NCI-H510A treated with DMSO at 0.1 percent for 48 hours (cell line): ENCODE data around the gene VSIG10.
"Not testable (repeated sequence)": the region's sequence is repeated elsewhere in the genome, so short reads cannot be mapped to it uniquely, and the experiment has no call there.

Experiments used
- DNase-seq: peaks from one replicate; lab custom pipeline; 2025; lab: John Stamatoyannopoulos, UW

The VSIG10 gene

GRCh38 chr12:118103601-118104382 is at the start of gene VSIG10:
Gene VSIG10 (minus strand): TSS chr12:118104011. CDS start chr12:118103671, 340 bp downstream.
- DNase-seq, result peak; percentile 84

DNA sequence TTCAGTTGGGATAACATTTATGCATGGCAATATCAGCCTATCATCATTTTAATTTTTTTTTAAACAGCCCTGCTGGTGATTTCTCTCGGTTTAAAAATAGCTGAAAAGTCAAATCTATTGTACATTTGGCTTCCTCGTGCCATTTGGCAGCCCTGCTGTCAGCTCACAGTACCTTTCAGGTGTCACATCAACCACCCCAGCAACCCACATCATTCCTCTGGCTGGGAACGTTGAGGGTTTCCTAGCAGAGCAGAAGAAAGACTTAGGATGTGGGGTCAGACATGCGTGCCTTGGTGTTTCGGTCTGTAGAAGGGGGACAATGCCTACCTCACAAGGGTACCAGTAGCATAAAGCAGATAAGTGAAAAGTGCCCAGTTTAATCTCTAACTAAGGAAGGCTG is 47.9 kb upstream of the VSIG10 start:
- no peak for DNase-seq

GRCh38 chr12:118150625-118151024 is 46.8 kb upstream of the VSIG10 start:
- no peak for DNase-seq

- DNase-seq, result no peak
Observed at GRCh38 chr12:118148287-118148686, 44.5 kb upstream of the VSIG10 start.

DNA sequence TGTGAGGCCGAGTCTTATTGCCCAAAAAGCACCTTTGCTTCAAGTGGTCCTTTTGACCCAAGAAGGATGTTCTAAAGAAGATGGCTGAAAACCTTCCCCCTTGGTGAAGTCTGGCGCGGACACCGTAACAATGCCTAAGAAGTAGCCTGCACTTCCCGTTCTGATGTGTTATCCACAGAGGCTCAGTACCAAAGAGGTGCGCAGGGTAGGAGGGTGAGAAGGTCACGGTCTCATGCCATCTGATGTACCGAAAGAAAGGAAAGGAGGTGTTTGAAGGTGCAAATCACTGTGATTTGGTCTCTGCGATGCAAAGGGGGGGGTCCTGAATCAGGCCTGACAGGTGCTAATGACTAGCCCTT is 42.0 kb upstream of the VSIG10 start:
- no peak for DNase-seq

DNA sequence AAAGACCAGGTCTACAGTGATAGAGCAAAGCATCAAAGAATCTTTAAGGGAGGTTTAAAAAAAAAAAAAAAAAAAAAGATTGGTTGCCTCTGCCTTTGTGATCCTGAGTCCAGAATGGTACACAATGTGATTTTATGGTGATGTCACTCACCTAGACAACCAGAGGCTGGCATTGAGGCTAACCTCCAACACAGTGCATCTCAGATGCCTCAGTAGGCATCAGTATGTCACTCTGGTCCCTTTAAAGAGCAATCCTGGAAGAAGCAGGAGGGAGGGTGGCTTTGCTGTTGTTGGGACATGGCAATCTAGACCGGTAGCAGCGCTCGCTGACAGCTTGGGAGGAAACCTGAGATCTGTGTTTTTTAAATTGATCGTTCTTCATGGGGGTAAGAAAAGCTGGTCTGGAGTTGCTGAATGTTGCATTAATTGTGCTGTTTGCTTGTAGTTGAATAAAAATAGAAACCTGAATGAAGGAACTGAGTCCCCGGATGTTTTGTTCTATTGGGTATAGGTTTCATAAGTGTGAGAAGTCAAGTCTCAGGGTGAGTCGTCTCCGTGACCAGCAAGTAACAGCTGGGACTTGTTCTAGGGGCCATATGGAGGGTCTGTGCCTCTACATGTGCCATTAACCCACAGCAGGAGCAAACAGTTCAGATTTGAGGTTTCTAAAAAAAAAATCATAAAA is 41.4 kb upstream of the VSIG10 start:
- no peak for DNase-seq

DNA sequence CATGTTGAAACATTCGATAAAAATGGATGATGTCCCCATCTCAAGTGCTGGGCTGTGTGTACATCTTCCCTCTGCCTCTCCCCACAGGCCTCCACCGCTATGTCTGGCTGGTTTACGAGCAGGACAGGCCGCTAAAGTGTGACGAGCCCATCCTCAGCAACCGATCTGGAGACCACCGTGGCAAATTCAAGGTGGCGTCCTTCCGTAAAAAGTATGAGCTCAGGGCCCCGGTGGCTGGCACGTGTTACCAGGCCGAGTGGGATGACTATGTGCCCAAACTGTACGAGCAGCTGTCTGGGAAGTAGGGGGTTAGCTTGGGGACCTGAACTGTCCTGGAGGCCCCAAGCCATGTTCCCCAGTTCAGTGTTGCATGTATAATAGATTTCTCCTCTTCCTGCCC is 40.7 kb upstream of the VSIG10 start:
- no peak for DNase-seq

- no peak for DNase-seq
Observed at GRCh38 chr12:118140825-118141224, 37.0 kb upstream of the VSIG10 start.

DNA sequence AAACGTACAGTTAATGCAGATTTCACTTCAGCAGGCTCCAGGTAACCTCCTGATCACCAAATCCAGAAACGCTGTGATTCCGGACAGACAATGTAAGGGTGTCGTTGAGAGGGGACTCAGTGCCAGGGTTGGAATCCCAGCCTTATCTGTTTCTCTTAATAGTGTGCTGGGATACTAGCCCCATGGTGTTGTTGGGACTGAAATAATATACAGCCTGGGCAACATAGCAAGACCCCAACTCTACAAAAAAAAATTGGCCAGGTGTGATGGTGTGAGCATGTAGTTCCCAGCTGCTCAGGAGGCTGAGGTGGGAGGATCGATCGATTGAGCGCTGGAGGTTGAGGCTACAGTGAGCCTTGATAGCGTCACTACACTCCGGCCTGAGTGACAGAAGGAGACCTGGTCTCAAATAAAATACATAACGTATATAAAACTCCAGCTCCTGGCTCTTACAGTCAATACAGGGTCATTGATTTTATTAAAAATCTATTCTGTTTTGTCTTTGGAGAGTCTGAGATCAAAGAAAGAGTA is 33.4 kb upstream of the VSIG10 start:
- no peak for DNase-seq

DNA sequence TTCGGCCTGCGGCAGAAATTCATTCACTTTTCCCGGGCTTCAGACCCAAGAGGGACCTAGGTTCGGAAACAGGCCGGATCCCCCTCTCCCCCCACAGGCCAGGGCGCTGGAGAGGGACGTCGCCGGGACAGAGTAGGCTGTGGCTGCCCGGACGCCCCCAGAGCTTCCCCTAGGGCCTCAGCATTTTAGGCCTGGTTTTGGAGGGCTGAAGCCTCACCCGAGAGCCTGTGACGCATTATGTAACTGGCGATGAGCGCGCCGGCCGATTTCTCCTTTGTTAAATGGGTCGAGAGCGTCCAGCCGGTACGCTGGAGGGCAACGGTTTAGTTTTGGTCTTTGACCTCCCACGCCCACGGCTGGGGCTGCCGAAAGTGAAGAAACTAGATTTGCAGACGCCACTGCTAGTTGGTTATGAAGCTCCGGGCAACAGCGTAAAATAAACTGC is 32.8 kb upstream of the VSIG10 start:
- DNase-seq, result peak; percentile 16

DNA sequence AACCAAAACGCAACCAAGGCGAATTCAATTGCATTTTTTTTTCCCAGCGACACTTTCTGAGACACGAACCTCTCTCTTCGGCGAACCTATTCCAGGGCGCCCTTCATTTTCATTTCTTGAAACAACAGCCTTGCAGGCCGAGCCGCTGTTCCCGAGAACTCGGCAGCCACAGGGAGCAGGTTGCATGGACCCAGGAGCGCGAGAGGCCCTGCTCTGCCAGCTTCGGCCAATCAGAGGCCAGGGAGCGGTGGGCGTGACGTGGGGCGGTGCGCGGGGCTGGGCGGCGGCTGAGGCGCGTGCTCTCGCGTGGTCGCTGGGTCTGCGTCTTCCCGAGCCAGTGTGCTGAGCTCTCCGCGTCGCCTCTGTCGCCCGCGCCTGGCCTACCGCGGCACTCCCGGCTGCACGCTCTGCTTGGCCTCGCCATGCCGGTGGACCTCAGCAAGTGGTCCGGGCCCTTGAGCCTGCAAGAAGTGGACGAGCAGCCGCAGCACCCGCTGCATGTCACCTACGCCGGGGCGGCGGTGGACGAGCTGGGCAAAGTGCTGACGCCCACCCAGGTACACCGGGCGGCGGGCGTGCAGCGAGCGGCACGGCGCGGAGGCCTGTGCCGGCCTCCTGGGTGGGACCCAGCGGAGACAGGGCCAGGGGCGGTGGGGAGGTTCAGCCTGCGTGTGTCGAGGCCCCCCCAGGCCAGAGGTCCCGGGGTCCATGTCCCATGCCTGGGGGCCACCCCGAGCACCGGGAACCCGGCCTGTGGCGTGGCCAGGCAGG is 32.2 kb upstream of the VSIG10 start, which contains the start of gene PEBP1:
TSS of gene PEBP1 (plus strand) at position 337 of the 771 bp plus-strand sequence. CDS start at position 423, 86 bp downstream.
- DNase-seq, result peak; percentile 95

DNA sequence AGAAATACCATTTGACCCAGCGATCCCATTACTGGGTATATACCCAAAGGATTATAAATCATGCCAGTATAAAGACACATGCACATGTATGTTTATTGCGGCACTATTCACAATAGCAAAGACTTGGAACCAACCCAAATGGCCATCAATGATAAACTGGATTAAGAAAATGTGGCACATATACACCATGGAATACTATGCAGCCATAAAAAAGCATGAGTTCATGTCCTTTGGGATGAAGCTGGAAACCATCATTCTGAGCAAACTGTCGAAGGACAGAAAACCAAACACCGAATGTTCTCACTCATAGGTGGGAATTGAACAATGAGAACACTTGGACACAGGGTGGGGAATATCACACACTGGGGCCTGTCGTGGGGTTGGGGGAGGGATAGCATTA is 25.6 kb upstream of the VSIG10 start:
- not testable (repeated sequence) for DNase-seq

GRCh38 chr12:118127867-118128266 is 24.1 kb upstream of the VSIG10 start:
- DNase-seq, result no peak

DNA sequence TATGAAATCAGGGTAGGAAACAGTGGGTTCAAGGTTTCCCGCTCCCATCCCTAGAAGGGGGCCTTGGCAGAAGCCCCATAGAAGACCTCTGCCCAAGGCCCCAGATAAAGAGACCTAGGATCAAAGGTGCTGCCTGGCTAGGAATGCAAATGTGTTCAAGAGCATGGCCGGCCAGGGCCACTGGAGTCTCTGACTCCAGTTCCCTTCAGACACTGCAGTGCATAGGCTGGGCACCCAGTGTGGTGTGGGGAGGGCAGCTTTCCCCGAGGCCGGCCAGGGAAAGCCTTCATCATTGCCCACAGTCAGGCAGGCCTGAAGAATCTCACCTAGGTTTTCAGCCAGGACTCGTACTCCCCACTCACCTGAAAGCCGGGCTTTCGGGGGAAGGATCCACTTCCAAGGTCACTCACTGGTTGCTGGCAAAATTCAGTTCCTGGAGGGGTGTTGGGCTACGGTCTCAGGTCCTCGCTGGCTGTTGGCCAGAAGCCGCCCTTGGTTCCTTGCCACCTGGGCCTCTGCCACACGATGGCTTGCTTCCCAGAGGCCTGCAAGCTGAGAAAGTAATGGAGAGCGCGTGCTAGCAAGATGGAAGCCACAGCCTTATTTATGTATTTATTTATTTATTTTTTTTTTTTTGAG is 22.4 kb upstream of the VSIG10 start:
- no peak for DNase-seq

GRCh38 chr12:118125743-118126118 is 21.9 kb upstream of the VSIG10 start:
- DNase-seq, result no peak

- DNase-seq, result no peak
Observed at GRCh38 chr12:118124333-118124874, 20.6 kb upstream of the VSIG10 start.

GRCh38 chr12:118122264-118122663 is 18.5 kb upstream of the VSIG10 start:
- no peak for DNase-seq

DNA sequence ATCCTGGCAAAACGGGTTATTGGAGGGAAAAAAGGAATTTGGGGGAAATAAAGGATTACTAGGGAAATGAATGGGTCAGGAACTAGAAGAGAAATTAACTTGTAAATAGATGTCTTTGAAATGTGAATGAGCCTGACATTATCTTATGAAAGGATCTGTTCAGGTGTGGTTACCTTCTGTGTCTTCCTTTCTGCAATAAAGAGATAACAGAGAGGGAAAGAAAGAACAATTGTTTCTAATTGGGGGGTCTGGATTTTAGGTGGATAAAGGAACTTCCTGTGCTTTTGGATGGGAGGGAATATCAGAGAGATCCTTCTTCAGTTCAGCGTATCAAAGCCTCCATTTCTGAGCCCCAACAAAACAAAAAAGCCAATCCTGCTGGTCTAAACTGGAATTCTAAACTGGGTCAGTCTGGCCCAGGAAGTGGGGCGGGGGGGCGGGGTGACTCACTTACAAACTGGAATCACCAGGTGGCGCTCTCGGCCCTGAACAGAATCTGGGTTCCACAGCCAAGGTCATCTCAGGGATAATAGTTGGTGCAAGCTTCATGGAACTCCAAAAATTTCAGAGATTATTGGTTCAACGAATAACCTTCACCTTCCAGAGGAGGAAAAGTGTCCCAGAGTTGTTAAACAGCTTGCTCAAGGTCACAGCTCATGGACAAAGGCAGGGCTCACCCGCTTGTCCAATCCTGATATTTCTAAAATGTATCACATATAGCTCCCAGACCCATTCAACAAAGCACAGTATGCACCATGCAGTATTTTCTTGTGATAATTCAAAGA is 17.0 kb upstream of the VSIG10 start:
- peak; percentile 79 for DNase-seq

- no peak for DNase-seq
Observed at GRCh38 chr12:118119449-118119879, 15.7 kb upstream of the VSIG10 start.

DNA sequence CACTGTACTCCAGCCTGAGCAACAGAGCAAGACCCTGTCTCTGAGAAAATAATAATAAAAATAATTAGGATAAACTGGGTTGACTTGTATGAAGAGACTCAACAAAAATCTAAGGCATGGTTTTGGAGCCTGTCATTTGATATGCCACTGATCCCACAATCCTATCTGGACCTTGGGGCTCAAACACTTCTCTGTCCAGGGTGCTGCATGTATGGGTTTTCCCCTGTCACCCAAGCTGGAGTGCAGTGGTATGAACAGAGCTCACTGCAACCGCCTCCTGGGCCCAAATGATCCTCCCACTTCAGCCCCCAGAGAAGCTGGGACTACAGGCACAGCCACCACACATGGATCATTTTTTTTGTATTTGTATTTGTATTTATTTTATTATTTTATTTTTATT is 5.3 kb upstream of the VSIG10 start:
- no peak for DNase-seq

- DNase-seq, result no peak
Observed at GRCh38 chr12:118107694-118108093, 3.9 kb upstream of the VSIG10 start.
